Endothelial cell of hepatic sinusoid (primary cell): ENCODE data around the gene STX16.
"Not testable (repeated sequence)": the region's sequence is repeated elsewhere in the genome, so short reads cannot be mapped to it uniquely, and the experiment has no call there.

Experiments
- in situ Hi-C: cut with HindIII; loops from 2 replicates; pipeline ENCODE4 v1.10.0; 2017; ENCODE audit warnings: low sequenced_read_pairs

The STX16 gene

GRCh38 chr20:58634521-58635278 lies 16.4 kb upstream of the STX16 start:
- in situ Hi-C loops = no loop called here

GRCh38 chr20:58635279-58635665 lies 15.8 kb upstream of the STX16 start:
- in situ Hi-C loops = no loop called here

GRCh38 chr20:58636396-58636982 lies 14.6 kb upstream of the STX16 start:
- in situ Hi-C loops = no loop called here

- in situ Hi-C loops = no loop called here
Observed at GRCh38 chr20:58636983-58637421, 14.1 kb upstream of the STX16 start.

- in situ Hi-C loops = no loop called here
Observed at GRCh38 chr20:58637466-58638213, 13.4 kb upstream of the STX16 start.

GRCh38 chr20:58638467-58639181 lies 12.5 kb upstream of the STX16 start:
- in situ Hi-C loops = no loop called here

GRCh38 chr20:58639182-58640146 lies 11.6 kb upstream of the STX16 start:
- in situ Hi-C loops = no loop called here

GRCh38 chr20:58640446-58640845 lies 10.6 kb upstream of the STX16 start:
- in situ Hi-C loops = no loop called here

GRCh38 chr20:58642441-58642840 lies 8.6 kb upstream of the STX16 start:
- in situ Hi-C loops = no loop called here

GRCh38 chr20:58642896-58643295 lies 8.2 kb upstream of the STX16 start:
- in situ Hi-C loops = not testable (repeated sequence)

GRCh38 chr20:58645412-58645968 lies 5.6 kb upstream of the STX16 start:
- in situ Hi-C loops = no loop called here

- in situ Hi-C loops = no loop called here
Observed at GRCh38 chr20:58646257-58646656, 4.8 kb upstream of the STX16 start.

- in situ Hi-C loops = no loop called here
Observed at GRCh38 chr20:58646703-58647102, 4.4 kb upstream of the STX16 start.

- in situ Hi-C loops = no loop called here
Observed at GRCh38 chr20:58647162-58647795, 3.8 kb upstream of the STX16 start.

GRCh38 chr20:58647796-58648501 lies 3.1 kb upstream of the STX16 start:
- in situ Hi-C loops = no loop called here

- in situ Hi-C loops = not testable (repeated sequence)
Observed at GRCh38 chr20:58648502-58648825, 2.6 kb upstream of the STX16 start.

GRCh38 chr20:58649288-58650180 lies 1.5 kb upstream of the STX16 start:
- in situ Hi-C loops = loop anchor here (5.0 to 25.0 kb wide), 2 partner anchors 97 to 412 kb away; partner anchors contain the start of gene ANKRD60
